GM18873 (cell line): ENCODE measurements around the gene FAM200B.
"Not testable (repeated sequence)": the region's sequence is repeated elsewhere in the genome, so short reads cannot be mapped to it uniquely, and the experiment has no call there.

ENCODE experiments used
- ATAC-seq: cut with Tn5 transposase; IDR thresholded peaks from one replicate; pipeline ENCODE4 v1.9.1; 2021; ENCODE audit warnings: mild to moderate bottlenecking, moderate library complexity, moderate number of reproducible peaks; ENCODE audit not compliant: unreplicated experiment, low FRiP score

FAM200B gene

GRCh38 chr4:15729910-15730533, 48.4 kb downstream of the FAM200B start:
- peak; percentile 64 for ATAC-seq

GRCh38 chr4:15733061-15733460, 51.4 kb downstream of the FAM200B start:
- ATAC-seq: not testable (repeated sequence)

DNA sequence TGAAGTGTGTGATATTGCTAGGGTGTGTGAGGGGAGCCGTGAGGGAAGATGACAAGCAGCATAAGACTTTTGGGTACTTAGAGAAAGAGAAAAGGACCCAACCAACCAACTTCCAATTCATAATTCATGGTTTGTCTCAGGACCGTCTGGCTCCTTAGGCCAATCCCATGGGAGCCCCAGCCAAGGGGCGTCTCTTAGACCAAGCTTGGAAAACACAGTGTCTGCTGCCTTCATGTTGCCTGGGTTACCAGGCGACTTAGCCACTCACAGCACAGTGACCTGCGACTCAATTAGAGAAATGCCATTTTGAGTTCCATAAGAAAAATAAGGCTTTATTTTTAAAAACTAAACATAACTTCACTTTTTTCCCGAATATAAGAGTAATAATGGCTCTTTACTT, 53.9 kb downstream of the FAM200B start:
- ATAC-seq: no peak

DNA sequence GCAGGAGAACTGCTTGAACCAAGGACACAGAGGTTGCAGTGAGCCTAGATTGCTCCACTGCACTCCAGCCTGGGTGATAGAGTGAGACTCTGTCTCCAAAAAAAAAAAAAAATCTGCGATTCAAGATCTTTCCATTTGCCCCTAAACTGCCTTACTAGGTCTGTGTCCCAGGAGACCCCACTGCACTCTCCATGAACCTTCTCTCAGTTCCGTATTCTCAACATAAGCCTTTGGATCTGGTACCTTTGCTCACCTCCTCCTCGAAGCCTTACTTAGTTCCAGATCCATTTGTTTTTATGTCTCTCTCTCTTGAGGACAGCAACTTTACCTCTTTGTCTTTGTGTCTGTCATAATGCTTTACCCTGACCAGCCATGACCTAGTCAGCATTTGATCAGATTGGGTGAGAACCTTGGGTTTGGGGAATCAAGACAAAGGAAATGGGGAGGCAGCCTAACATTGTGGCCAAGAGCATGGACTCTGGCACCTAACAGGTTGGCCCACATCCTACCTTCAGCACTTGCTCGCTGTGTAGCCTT, 55.0 kb downstream of the FAM200B start:
- no peak for ATAC-seq

DNA sequence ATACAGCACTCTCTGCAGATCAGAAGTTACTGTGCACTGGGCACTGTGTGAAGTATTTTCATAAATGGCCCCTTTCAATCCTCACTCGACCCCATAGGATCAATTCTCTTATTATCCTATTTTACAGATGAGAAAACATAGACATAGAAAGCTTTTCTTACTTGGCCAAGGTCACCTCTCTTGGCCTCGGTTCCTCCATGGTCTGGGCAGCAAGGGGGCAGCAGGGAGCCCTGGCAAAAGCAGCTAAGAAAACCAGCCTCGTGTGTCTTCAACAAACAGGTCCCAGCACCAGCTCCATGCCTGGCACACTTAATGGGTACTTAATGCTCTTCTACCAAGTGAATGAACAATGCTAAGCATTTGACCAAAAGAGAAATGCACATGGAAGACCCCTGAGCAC, 55.6 kb downstream of the FAM200B start:
- ATAC-seq: no peak

DNA sequence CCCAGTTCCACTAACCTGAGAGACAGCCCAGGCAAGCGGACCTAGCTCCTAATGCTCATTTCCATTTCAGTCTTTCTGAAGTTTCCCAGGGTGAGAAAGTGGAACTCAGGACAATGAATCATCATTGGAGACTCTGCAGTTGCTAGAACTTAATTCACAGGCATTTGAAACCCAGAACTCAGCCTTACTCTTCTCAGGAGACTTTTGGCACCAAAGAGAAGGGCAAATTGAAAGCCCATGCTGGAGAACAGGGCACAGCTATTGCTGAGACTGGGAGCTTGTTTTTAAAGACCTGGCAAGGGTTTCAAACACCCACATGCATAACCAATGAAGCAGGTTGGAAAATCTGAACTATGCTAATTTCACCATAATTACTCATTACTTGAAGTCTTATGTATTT, 57.2 kb downstream of the FAM200B start:
- ATAC-seq: no peak
